Smooth muscle cell (in vitro differentiated cells): ENCODE data around the gene MAP2. TPM values are rescaled to one million over a fixed set of nuclear protein-coding genes. Genes with fewer than 3 reads are reported as not detected.

Experiments
- DNase-seq: peaks from one replicate; lab custom pipeline; 2025; ENCODE audit not compliant: unreplicated experiment; lab: John Stamatoyannopoulos, UW
- H2AFZ ChIP-seq: fragments of 200-600 bp; sonication (generic); 2 replicates; pipeline ENCODE4 v1.6.0; 2016; ENCODE audit warnings: antibody characterized with exemption, low read depth, mild to moderate bottlenecking
- H3F3A ChIP-seq: fragments of 200-600 bp; sonication (generic); 2 replicates; pipeline ENCODE4 v1.6.0; 2017; ENCODE audit warnings: antibody characterized with exemption, low read depth
- H3K27ac ChIP-seq: fragments of 200-600 bp; sonication (generic); 2 replicates; pipeline ENCODE4 v1.5.1; 2016; ENCODE audit warnings: low read depth, mild to moderate bottlenecking
- H3K27me3 ChIP-seq: fragments of 200-600 bp; sonication (generic); 2 replicates; pipeline ENCODE4 v1.6.1; 2016; ENCODE audit warnings: low read depth, mild to moderate bottlenecking
- H3K36me3 ChIP-seq: fragments of 200-600 bp; sonication (generic); 2 replicates; pipeline ENCODE4 v1.5.1; 2016; ENCODE audit warnings: low read depth
- H3K4me1 ChIP-seq: fragments of 200-600 bp; sonication (generic); 2 replicates; pipeline ENCODE4 v1.5.1; 2016; ENCODE audit warnings: low read depth
- H3K4me2 ChIP-seq: fragments of 200-600 bp; sonication (generic); 2 replicates; pipeline ENCODE4 v1.6.0; 2016; ENCODE audit warnings: mild to moderate bottlenecking
- H3K4me3 ChIP-seq: fragments of 200-600 bp; sonication (generic); 2 replicates; pipeline ENCODE4 v1.5.1; 2016; ENCODE audit warnings: mild to moderate bottlenecking
- H3K79me2 ChIP-seq: fragments of 200-600 bp; sonication (generic); 2 replicates; pipeline ENCODE4 v1.6.0; 2016; ENCODE audit warnings: low read depth, mild to moderate bottlenecking
- H3K9ac ChIP-seq: fragments of 200-600 bp; sonication (generic); 2 replicates; pipeline ENCODE4 v1.6.0; 2016; ENCODE audit warnings: low read depth
- H3K9me3 ChIP-seq: fragments of 200-600 bp; sonication (generic); replicated peaks from 2 replicates; pipeline ENCODE4 v1.5.1; 2016; ENCODE audit warnings: low read depth
- H4K20me1 ChIP-seq: fragments of 200-600 bp; sonication (generic); 2 replicates; pipeline ENCODE4 v1.6.0; 2016; ENCODE audit warnings: low read depth
- CTCF ChIP-seq: fragments of 200-600 bp; sonication (generic); IDR thresholded peaks from 2 replicates; pipeline ENCODE4 v1.5.1; 2017; ENCODE audit warnings: borderline replicate concordance, mild to moderate bottlenecking, antibody characterized with exemption; ENCODE audit not compliant: insufficient read depth, poor library complexity, severe bottlenecking
- WGBS: methylation state at CpG from one replicate; pipeline ENCODE4 v1.1.7; 2016; ENCODE audit warnings: low lambda C conversion rate; 5-methylcytosine and 5-hydroxymethylcytosine counted together
- polyA plus RNA-seq: library from polyadenylated mRNA; unstranded; fragments of >200 nt; fragmentation: Nextera tagmentation; extraction: Ambion mirVana; gene quantifications from 2 replicates; pipeline ENCODE4 v1.2.1, GENCODE V29; 2016
- total RNA-seq: library from RNA; depleted of rRNA; stranded (reverse); fragments of >200 nt; gene quantifications from 2 replicates; pipeline ENCODE4 v1.2.3, GENCODE V29; 2014

The MAP2 gene
- total and polyA plus RNA-seq, 2 experiments from 2014 or later, result 1.8 to 18.7 TPM

DNA sequence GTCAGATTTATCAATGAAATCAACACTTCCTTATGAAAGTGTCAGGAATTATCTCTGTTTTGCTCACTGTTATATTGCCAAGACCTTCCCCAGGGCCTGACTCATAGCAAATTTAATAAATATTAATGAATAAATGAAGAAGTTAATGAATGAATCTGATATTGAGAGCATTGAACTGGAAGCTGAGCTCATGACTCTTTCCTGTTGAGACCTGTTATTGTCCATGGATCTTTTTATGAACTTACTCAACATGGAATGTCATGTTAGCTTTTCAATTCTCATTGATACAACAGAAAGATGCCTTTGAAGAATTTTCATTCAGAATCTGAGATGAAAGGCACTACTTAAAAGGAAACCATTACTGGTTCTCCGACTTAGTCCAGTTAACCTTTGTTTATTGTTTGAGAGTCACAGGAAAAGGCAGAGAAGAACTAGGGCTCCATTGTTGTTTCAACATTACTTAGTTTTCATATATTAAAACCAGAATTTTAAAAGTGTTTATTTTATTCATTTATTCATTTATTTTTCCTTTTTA, 257.4 kb downstream of the MAP2 start:
- Histone ChIP-seq H3K79me2 (no peaks in the 10 kb centered on the region), H3K9me3 (no peaks in the 10 kb centered on the region), H3K36me3 (no peaks in the 10 kb centered on the region), H3K4me2 (no peak overlapping the region), H3K4me1 (peaks cover 20% of the 10 kb centered on the region), H2AFZ (no peak overlapping the region), H3K27me3 (no peaks in the 10 kb centered on the region), H3K4me3 (no peak overlapping the region), H4K20me1 (no peaks in the 10 kb centered on the region), H3K27ac (no peak overlapping the region), H3F3A (no peaks in the 10 kb centered on the region), H3K9ac (no peak overlapping the region)
- DNase-seq, result no peak
- 89% methylated on average over 1 of the region's 1 CpG for WGBS
- no peak for TF ChIP-seq CTCF

DNA sequence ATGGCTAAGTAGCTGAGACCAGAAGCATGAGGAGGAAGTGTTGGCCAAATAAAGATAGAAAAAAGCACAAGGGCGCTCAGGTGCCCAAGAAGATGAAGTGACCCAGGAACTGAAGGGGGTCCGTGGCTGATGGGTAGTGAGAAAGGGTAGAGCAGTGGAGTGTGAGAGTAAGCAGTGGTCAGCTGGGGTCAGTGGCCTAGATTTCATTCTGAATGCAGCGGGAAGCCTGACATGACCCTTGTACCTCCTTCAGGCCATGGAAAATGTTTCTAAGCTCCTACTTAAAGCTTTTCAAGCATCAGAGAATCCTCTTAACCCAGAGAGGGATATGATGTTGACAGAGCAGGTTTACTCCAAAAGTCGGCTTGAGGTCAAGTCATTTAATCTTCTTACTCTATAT, 258.8 kb downstream of the MAP2 start:
- no peak overlapping the region for H3K4me3 ChIP-seq
- WGBS, result 91% methylated on average over 4 of the region's 4 CpGs
- no peak overlapping the region for H2AFZ ChIP-seq
- H3K36me3 ChIP-seq, result no peaks in the 10 kb centered on the region
- H3F3A ChIP-seq, result no peaks in the 10 kb centered on the region
- H3K79me2 ChIP-seq, result no peaks in the 10 kb centered on the region
- no peaks in the 10 kb centered on the region for H4K20me1 ChIP-seq
- no peak overlapping the region for H3K9ac ChIP-seq
- DNase-seq, result no peak
- TF ChIP-seq CTCF, result no peak
- H3K9me3 ChIP-seq, result no peaks in the 10 kb centered on the region
- peaks cover 20% of the 10 kb centered on the region for H3K4me1 ChIP-seq
- no peaks in the 10 kb centered on the region for H3K27me3 ChIP-seq
- H3K27ac ChIP-seq, result no peak overlapping the region
- H3K4me2 ChIP-seq, result no peak overlapping the region

DNA sequence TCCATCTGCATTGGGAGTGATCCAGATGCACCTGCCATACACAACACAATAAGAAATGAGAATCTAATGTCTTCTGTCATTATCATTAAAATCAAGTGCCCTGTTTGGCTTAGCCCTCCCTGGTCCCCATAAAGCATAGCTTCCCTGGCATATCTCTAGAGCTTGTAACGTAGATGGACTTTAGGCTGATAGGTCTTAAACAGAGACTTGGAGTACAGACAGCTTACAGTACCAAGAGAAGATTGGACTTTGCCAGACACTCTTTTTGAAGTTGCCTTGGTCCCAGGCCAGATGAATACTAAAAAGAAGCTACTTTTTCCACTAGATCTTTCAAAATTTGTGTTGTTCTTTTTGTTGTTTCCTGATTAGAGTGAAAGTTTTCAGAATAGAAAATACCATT, 261.5 kb downstream of the MAP2 start:
- no peak for TF ChIP-seq CTCF
- no peak overlapping the region for H3K4me3 ChIP-seq
- no peak overlapping the region for H3K27ac ChIP-seq
- H3K36me3 ChIP-seq, result no peaks in the 10 kb centered on the region
- H3K9ac ChIP-seq, result no peak overlapping the region
- no peaks in the 10 kb centered on the region for H3K79me2 ChIP-seq
- H2AFZ ChIP-seq, result no peak overlapping the region
- H3K27me3 ChIP-seq, result no peaks in the 10 kb centered on the region
- H3K4me2 ChIP-seq, result no peak overlapping the region
- no peaks in the 10 kb centered on the region for H3K9me3 ChIP-seq
- H3K4me1 ChIP-seq, result peaks cover 17% of the 10 kb centered on the region
- 57% methylated on average over 1 of the region's 1 CpG for WGBS
- H4K20me1 ChIP-seq, result no peaks in the 10 kb centered on the region
- no peak for DNase-seq
- no peaks in the 10 kb centered on the region for H3F3A ChIP-seq

GRCh38 chr2:209685963-209686362, 262.1 kb downstream of the MAP2 start:
- H3K9me3 ChIP-seq, result no peaks in the 10 kb centered on the region
- TF ChIP-seq CTCF, result no peak
- H3K4me2 ChIP-seq, result no peak overlapping the region
- no peak overlapping the region for H3K27ac ChIP-seq
- H3K9ac ChIP-seq, result no peak overlapping the region
- peaks cover 15% of the 10 kb centered on the region for H3K4me1 ChIP-seq
- H3F3A ChIP-seq, result no peaks in the 10 kb centered on the region
- 87% methylated on average over 4 of the region's 4 CpGs for WGBS
- H3K36me3 ChIP-seq, result no peaks in the 10 kb centered on the region
- no peak overlapping the region for H3K4me3 ChIP-seq
- DNase-seq, result no peak
- no peaks in the 10 kb centered on the region for H3K27me3 ChIP-seq
- H2AFZ ChIP-seq, result no peak overlapping the region
- H4K20me1 ChIP-seq, result no peaks in the 10 kb centered on the region
- H3K79me2 ChIP-seq, result no peaks in the 10 kb centered on the region
